GM10847 (cell line): ENCODE results near the gene VPS13D.

Experiments used
- POLR2A ChIP-seq: IDR thresholded peaks from 2 replicates; pipeline ENCODE4 v1.6.1; 2011; ENCODE audit not compliant: insufficient read length; ENCODE audit errors: extremely low read depth

Gene VPS13D

GRCh38 chr1:12406211-12407021 lies 176.6 kb downstream of the VPS13D start:
- TF ChIP-seq POLR2A = no peak

GRCh38 chr1:12407050-12407961 lies 177.5 kb downstream of the VPS13D start:
- no peak for TF ChIP-seq POLR2A

GRCh38 chr1:12407962-12408454 lies 178.2 kb downstream of the VPS13D start:
- TF ChIP-seq POLR2A = no peak

- no peak for TF ChIP-seq POLR2A
These were observed 178.8 kb downstream of the VPS13D start for GRCh38 chr1:12408662-12409061.

- TF ChIP-seq POLR2A = no peak
These were observed 179.9 kb downstream of the VPS13D start for GRCh38 chr1:12409681-12410080.

GRCh38 chr1:12410351-12410750 lies 180.5 kb downstream of the VPS13D start:
- TF ChIP-seq POLR2A = no peak

GRCh38 chr1:12411098-12411497 lies 181.3 kb downstream of the VPS13D start:
- no peak for TF ChIP-seq POLR2A

- no peak for TF ChIP-seq POLR2A
These were observed 181.9 kb downstream of the VPS13D start for GRCh38 chr1:12411747-12412146.

- TF ChIP-seq POLR2A = no peak
These were observed 182.6 kb downstream of the VPS13D start for GRCh38 chr1:12412439-12412838.

GRCh38 chr1:12413664-12414410 lies 184.0 kb downstream of the VPS13D start:
- no peak for TF ChIP-seq POLR2A

GRCh38 chr1:12414444-12415018 lies 184.7 kb downstream of the VPS13D start:
- TF ChIP-seq POLR2A = no peak

- TF ChIP-seq POLR2A = no peak
These were observed 185.2 kb downstream of the VPS13D start for GRCh38 chr1:12415038-12415466.

- TF ChIP-seq POLR2A = no peak
These were observed 186.3 kb downstream of the VPS13D start for GRCh38 chr1:12416101-12416500.

- TF ChIP-seq POLR2A = no peak
These were observed 186.9 kb downstream of the VPS13D start for GRCh38 chr1:12416744-12417143.

GRCh38 chr1:12417389-12417788 lies 187.6 kb downstream of the VPS13D start:
- no peak for TF ChIP-seq POLR2A
